ENCODE results near the gene CBL.

CBL gene

GRCh38 chr11:119249671-119250010, 43.5 kb downstream of the CBL start:
- 96% methylated on average over 1 of the region's 1 CpG for WGBS
- Histone ChIP-seq H3K27ac (ENCODE audit: low read depth, low read length) (no peak overlapping the region), H3K36me3 (ENCODE audit: insufficient read depth, low read length) (peaks cover 12% of the 10 kb centered on the region), H3K4me3 (ENCODE audit: low read length) (no peak overlapping the region), H3K27me3 (ENCODE audit: insufficient read depth, low read length) (no peaks in the 10 kb centered on the region), H3K4me1 (ENCODE audit: insufficient read depth, low read length) (no peaks in the 10 kb centered on the region), H3K9me3 (ENCODE audit: insufficient read depth, low read depth, low read length) (no peaks in the 10 kb centered on the region), H3K9ac (ENCODE audit: low read depth, low read length) (no peak overlapping the region)

- Histone ChIP-seq H3K27ac (ENCODE audit: low read depth, low read length) (no peak overlapping the region), H3K4me3 (ENCODE audit: low read length) (no peak overlapping the region), H3K9ac (ENCODE audit: low read depth, low read length) (no peak overlapping the region), H3K27me3 (ENCODE audit: insufficient read depth, low read length) (no peaks in the 10 kb centered on the region), H3K36me3 (ENCODE audit: insufficient read depth, low read length) (peaks cover 12% of the 10 kb centered on the region), H3K9me3 (ENCODE audit: insufficient read depth, low read depth, low read length) (no peaks in the 10 kb centered on the region), H3K4me1 (ENCODE audit: insufficient read depth, low read length) (no peaks in the 10 kb centered on the region)
- 100% methylated on average over 3 of the region's 3 CpGs for WGBS
Measured at GRCh38 chr11:119251114-119251513, 45.0 kb downstream of the CBL start.

- Histone ChIP-seq H3K4me3 (ENCODE audit: low read length) (no peak overlapping the region), H3K36me3 (ENCODE audit: insufficient read depth, low read length) (peaks cover 12% of the 10 kb centered on the region), H3K9ac (ENCODE audit: low read depth, low read length) (no peak overlapping the region), H3K27me3 (ENCODE audit: insufficient read depth, low read length) (no peaks in the 10 kb centered on the region), H3K4me1 (ENCODE audit: insufficient read depth, low read length) (peaks cover 8% of the 10 kb centered on the region; the same call in 1 of the 2 replicates), H3K9me3 (ENCODE audit: insufficient read depth, low read depth, low read length) (no peaks in the 10 kb centered on the region), H3K27ac (ENCODE audit: low read depth, low read length) (no peak overlapping the region)
- WGBS, result 94% methylated on average over 5 of the region's 5 CpGs
Measured at GRCh38 chr11:119254239-119254638, 48.1 kb downstream of the CBL start.

GRCh38 chr11:119258180-119258579, 52.0 kb downstream of the CBL start:
- Histone ChIP-seq H3K4me1 (ENCODE audit: insufficient read depth, low read length) (peaks cover 8% of the 10 kb centered on the region; the same call in 1 of the 2 replicates), H3K27ac (ENCODE audit: low read depth, low read length) (no peak overlapping the region), H3K9ac (ENCODE audit: low read depth, low read length) (no peak overlapping the region), H3K9me3 (ENCODE audit: insufficient read depth, low read depth, low read length) (no peaks in the 10 kb centered on the region), H3K36me3 (ENCODE audit: insufficient read depth, low read length) (peaks cover 3% of the 10 kb centered on the region), H3K4me3 (ENCODE audit: low read length) (no peak overlapping the region), H3K27me3 (ENCODE audit: insufficient read depth, low read length) (no peaks in the 10 kb centered on the region)
- WGBS, result 82% methylated on average over 5 of the region's 5 CpGs

- Histone ChIP-seq H3K9me3 (ENCODE audit: insufficient read depth, low read depth, low read length) (no peaks in the 10 kb centered on the region), H3K4me1 (ENCODE audit: insufficient read depth, low read length) (peaks cover 8% of the 10 kb centered on the region; the same call in 1 of the 2 replicates), H3K27me3 (ENCODE audit: insufficient read depth, low read length) (no peaks in the 10 kb centered on the region), H3K4me3 (ENCODE audit: low read length) (no peak overlapping the region), H3K27ac (ENCODE audit: low read depth, low read length) (no peak overlapping the region), H3K36me3 (ENCODE audit: insufficient read depth, low read length) (peaks cover 3% of the 10 kb centered on the region), H3K9ac (ENCODE audit: low read depth, low read length) (no peak overlapping the region)
- WGBS, result 92% methylated on average over 3 of the region's 3 CpGs
Measured at GRCh38 chr11:119258983-119259382, 52.8 kb downstream of the CBL start.

GRCh38 chr11:119262668-119263351, 56.7 kb downstream of the CBL start:
- WGBS, result 82% methylated on average over 4 of the region's 5 CpGs
- no peak overlapping the region for H3K27ac ChIP-seq (ENCODE audit: low read depth, low read length)
- no peaks in the 10 kb centered on the region for H3K27me3 ChIP-seq (ENCODE audit: insufficient read depth, low read length)
- no peaks in the 10 kb centered on the region for H3K9me3 ChIP-seq (ENCODE audit: insufficient read depth, low read depth, low read length)
- H3K4me1 ChIP-seq (ENCODE audit: insufficient read depth, low read length), result peaks cover 8% of the 10 kb centered on the region; the same call in 1 of the 2 replicates
- H3K9ac ChIP-seq (ENCODE audit: low read depth, low read length), result no peak overlapping the region
- no peak overlapping the region for H3K4me3 ChIP-seq (ENCODE audit: low read length)
- H3K36me3 ChIP-seq (ENCODE audit: insufficient read depth, low read length), result no peaks in the 10 kb centered on the region

DNA sequence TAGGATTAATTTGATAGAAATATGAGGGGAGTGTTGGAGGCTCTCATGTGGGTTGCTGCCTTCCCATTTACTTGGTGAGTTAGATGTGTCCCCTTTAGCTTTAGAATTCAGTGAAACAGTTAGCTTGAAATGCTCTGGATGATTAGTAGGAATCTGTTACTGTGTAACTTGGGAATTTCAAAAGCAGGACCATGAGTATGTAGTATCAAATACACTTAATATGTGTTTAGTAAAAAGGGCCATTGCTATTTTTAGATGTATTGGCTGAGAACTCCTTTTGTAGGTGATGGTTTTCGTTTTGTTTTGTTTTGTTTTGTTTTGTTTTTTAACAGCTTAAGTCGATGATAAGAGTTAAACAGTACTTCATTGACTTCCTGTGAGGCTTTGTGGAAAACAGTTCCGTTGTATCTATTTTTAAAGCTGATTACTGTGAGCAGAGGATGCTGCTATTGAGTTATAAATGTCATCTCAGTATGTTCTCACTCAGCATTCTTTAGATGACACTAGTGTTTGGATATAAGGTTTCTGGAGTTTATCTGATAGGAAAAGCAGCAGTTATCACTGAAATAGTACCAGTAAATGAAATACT, 57.3 kb downstream of the CBL start:
- peaks cover 6% of the 10 kb centered on the region; the same call in 1 of the 2 replicates for H3K4me1 ChIP-seq (ENCODE audit: insufficient read depth, low read length)
- no peak overlapping the region for H3K4me3 ChIP-seq (ENCODE audit: low read length)
- no peaks in the 10 kb centered on the region for H3K9me3 ChIP-seq (ENCODE audit: insufficient read depth, low read depth, low read length)
- H3K27ac ChIP-seq (ENCODE audit: low read depth, low read length), result no peak overlapping the region
- H3K9ac ChIP-seq (ENCODE audit: low read depth, low read length), result no peak overlapping the region
- no peaks in the 10 kb centered on the region for H3K36me3 ChIP-seq (ENCODE audit: insufficient read depth, low read length)
- WGBS, result 82% methylated on average over 3 of the region's 3 CpGs
- no peaks in the 10 kb centered on the region for H3K27me3 ChIP-seq (ENCODE audit: insufficient read depth, low read length)

DNA sequence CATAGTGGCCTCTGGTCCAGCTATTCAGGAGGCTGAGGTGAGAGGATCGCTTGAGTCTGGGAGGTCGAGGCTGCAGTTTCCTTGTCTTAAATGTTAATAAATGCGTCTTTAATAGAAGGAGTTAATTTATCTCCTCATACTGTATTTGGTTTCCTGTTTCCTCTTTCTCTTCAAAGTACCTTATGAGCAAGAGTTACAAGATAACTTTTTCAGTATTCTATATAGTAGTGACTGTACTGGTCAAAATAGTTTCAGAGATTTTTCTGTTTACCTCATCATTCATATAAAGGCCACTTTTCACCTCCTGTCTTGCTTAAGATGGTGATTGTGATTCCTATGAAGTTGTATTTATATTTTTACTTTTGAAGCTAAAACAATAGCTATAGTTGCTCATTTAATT, 59.9 kb downstream of the CBL start:
- H3K4me1 ChIP-seq (ENCODE audit: insufficient read depth, low read length), result no peaks in the 10 kb centered on the region
- no peaks in the 10 kb centered on the region for H3K36me3 ChIP-seq (ENCODE audit: insufficient read depth, low read length)
- H3K4me3 ChIP-seq (ENCODE audit: low read length), result no peak overlapping the region
- H3K9ac ChIP-seq (ENCODE audit: low read depth, low read length), result no peak overlapping the region
- H3K27ac ChIP-seq (ENCODE audit: low read depth, low read length), result no peak overlapping the region
- 90% methylated on average over 2 of the region's 3 CpGs for WGBS
- H3K27me3 ChIP-seq (ENCODE audit: insufficient read depth, low read length), result no peaks in the 10 kb centered on the region
- H3K9me3 ChIP-seq (ENCODE audit: insufficient read depth, low read depth, low read length), result no peaks in the 10 kb centered on the region

DNA sequence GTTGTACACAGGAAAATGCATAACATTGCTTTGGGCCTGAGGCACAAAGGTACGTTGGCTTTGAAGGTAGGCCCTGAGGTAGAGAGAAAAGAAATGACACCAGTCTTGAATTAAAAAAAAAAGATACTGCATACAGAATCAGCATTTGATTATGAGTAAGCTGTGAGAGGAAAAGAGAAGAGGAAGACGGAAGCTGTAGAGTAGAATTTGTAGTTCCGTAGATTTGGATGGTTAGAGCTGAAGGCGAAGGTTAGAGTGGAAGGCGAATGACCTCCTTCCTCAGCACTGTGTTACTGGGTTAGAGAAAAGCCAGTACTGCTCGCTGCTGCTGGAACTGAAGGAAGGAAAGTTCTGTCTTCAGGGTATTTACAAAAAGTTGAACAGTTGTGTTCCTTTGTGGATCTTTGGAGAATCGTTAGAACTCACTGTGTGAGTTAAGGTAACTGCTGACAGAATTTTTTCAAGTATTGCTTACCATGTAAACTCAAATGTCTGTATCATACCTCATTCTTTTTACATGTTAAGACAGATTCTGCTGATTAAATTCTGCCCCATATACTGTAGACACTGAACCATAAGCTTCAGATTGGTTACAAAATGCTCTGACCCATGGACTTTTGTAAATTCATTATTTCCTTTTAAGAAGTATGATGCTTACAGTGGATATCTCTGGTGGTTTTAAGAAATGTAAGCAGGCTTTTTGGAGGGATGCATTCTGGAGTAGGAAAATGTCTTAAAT, 60.5 kb downstream of the CBL start:
- Histone ChIP-seq H3K27me3 (ENCODE audit: insufficient read depth, low read length) (no peaks in the 10 kb centered on the region), H3K27ac (ENCODE audit: low read depth, low read length) (no peak overlapping the region), H3K4me1 (ENCODE audit: insufficient read depth, low read length) (no peaks in the 10 kb centered on the region), H3K36me3 (ENCODE audit: insufficient read depth, low read length) (peaks cover 4% of the 10 kb centered on the region), H3K9me3 (ENCODE audit: insufficient read depth, low read depth, low read length) (no peaks in the 10 kb centered on the region), H3K4me3 (ENCODE audit: low read length) (no peak overlapping the region), H3K9ac (ENCODE audit: low read depth, low read length) (no peak overlapping the region)
- WGBS, result 86% methylated on average over 7 of the region's 7 CpGs

DNA sequence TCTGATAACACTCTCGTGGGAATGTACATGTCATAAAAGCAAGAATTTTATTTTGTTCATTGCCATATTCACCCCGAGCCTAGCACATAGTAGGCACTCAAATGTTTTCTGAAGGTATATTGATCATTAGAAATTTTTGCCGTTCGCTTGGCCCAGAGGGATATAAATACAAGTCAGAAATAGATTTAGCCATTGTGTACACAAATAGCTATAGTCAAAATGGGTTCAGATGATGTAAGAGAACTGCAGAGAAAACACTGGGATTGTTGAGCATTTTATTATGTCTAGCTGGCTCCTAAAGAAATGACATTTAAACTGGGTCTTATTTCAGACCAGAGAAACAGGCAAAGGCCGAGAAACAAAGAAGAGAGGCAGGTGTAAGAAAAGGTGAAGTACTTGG, 61.5 kb downstream of the CBL start:
- H3K36me3 ChIP-seq (ENCODE audit: insufficient read depth, low read length), result peaks cover 12% of the 10 kb centered on the region
- no peaks in the 10 kb centered on the region for H3K9me3 ChIP-seq (ENCODE audit: insufficient read depth, low read depth, low read length)
- no peak overlapping the region for H3K9ac ChIP-seq (ENCODE audit: low read depth, low read length)
- H3K27me3 ChIP-seq (ENCODE audit: insufficient read depth, low read length), result no peaks in the 10 kb centered on the region
- H3K4me1 ChIP-seq (ENCODE audit: insufficient read depth, low read length), result no peaks in the 10 kb centered on the region
- WGBS, result 95% methylated on average over 5 of the region's 5 CpGs
- H3K4me3 ChIP-seq (ENCODE audit: low read length), result no peak overlapping the region
- H3K27ac ChIP-seq (ENCODE audit: low read depth, low read length), result no peak overlapping the region

GRCh38 chr11:119273721-119274120, 67.6 kb downstream of the CBL start:
- no peak overlapping the region for H3K9ac ChIP-seq (ENCODE audit: low read depth, low read length)
- H3K4me3 ChIP-seq (ENCODE audit: low read length), result no peak overlapping the region
- 98% methylated on average over 5 of the region's 6 CpGs for WGBS
- H3K27ac ChIP-seq (ENCODE audit: low read depth, low read length), result no peak overlapping the region
- peaks cover 67% of the 10 kb centered on the region for H3K36me3 ChIP-seq (ENCODE audit: insufficient read depth, low read length)
- H3K4me1 ChIP-seq (ENCODE audit: insufficient read depth, low read length), result no peaks in the 10 kb centered on the region
- H3K9me3 ChIP-seq (ENCODE audit: insufficient read depth, low read depth, low read length), result no peaks in the 10 kb centered on the region
- no peaks in the 10 kb centered on the region for H3K27me3 ChIP-seq (ENCODE audit: insufficient read depth, low read length)

Data from HUES64 (cell line).